ENCODE results near the gene UROC1. TPM values are rescaled to one million over a fixed set of nuclear protein-coding genes. Genes with fewer than 3 reads are reported as not detected.

UROC1 gene
- total and polyA plus RNA-seq, 4 donors, result 0.06 to 0.35 (median 0.29) TPM; not detected in 1

- Histone ChIP-seq H3K4me1 (ENCODE audit: control insufficient read depth, insufficient read depth, low read length) (peaks cover 11% of the 10 kb centered on the region), H3K36me3 (ENCODE audit: control insufficient read depth, insufficient read depth, low read length) (peaks cover 86% of the 10 kb centered on the region)
- peak in 1 of 6 donors; percentile 46 for DNase-seq (ENCODE audit: low read depth in 4 of 6, low spot score in 6 of 6)
These were observed 51.5 kb downstream of the UROC1 start for GRCh38 chr3:126465928-126466544.

DNA sequence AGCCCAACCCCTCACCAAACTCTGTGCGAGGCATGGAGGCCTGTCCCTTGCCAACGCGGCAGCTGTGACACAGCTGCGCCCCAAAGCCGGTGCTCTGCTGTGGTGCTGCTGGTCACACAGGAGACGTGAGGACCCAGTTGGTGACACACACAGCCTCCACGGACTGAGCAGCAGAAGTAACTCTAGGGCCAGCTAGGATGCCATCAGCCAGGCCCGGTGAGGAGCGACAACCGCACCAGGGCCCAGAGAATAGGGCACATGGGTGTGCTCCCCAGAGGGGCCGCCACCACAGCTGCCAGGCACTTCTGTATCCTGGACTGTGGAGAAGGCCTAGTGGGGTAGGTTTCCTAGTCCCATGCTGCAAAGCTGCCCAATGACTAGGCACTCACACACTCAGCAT is 52.6 kb downstream of the UROC1 start:
- no peak overlapping the region for H3K27ac ChIP-seq (ENCODE audit: low read depth, low read length)
- 84% methylated on average over 11 of the region's 11 CpGs for WGBS (ENCODE audit: insufficient coverage)
- no peaks in the 10 kb centered on the region for H3K27me3 ChIP-seq (ENCODE audit: control insufficient read depth, insufficient read depth, low read length)

More at GRCh38 chr3:126465928-126466544, 51.5 kb downstream of the UROC1 start:
- Histone ChIP-seq H3K4me3 (ENCODE audit: low read depth, low read length) (no peak overlapping the region), H3K27me3 (ENCODE audit: control insufficient read depth, insufficient read depth, low read length) (no peaks in the 10 kb centered on the region), H3K27ac (ENCODE audit: low read depth, low read length) (no peak overlapping the region), H3K9me3 (ENCODE audit: control insufficient read depth, insufficient read depth, low read length) (no peaks in the 10 kb centered on the region)
- WGBS (ENCODE audit: insufficient coverage), result 65% methylated on average over 9 of the region's 16 CpGs

GRCh38 chr3:126464494-126464893 is 53.1 kb downstream of the UROC1 start:
- H3K36me3 ChIP-seq (ENCODE audit: control insufficient read depth, insufficient read depth, low read length), result peaks cover 89% of the 10 kb centered on the region
- H3K4me3 ChIP-seq (ENCODE audit: low read depth, low read length), result no peak overlapping the region
- H3K27ac ChIP-seq (ENCODE audit: low read depth, low read length), result no peak overlapping the region
- no peaks in the 10 kb centered on the region for H3K9me3 ChIP-seq (ENCODE audit: control insufficient read depth, insufficient read depth, low read length)
- DNase-seq (ENCODE audit: low read depth in 4 of 6, low spot score in 6 of 6), result no peak
- peaks cover 11% of the 10 kb centered on the region for H3K4me1 ChIP-seq (ENCODE audit: control insufficient read depth, insufficient read depth, low read length)
- H3K27me3 ChIP-seq (ENCODE audit: control insufficient read depth, insufficient read depth, low read length), result no peaks in the 10 kb centered on the region
- WGBS (ENCODE audit: insufficient coverage), result 91% methylated on average over 3 of the region's 4 CpGs

More for the DNA sequence above, 52.6 kb downstream of the UROC1 start:
- peaks cover 11% of the 10 kb centered on the region for H3K4me1 ChIP-seq (ENCODE audit: control insufficient read depth, insufficient read depth, low read length)
- H3K9me3 ChIP-seq (ENCODE audit: control insufficient read depth, insufficient read depth, low read length), result no peaks in the 10 kb centered on the region
- no peak for DNase-seq (ENCODE audit: low read depth in 4 of 6, low spot score in 6 of 6)
- peaks cover 89% of the 10 kb centered on the region for H3K36me3 ChIP-seq (ENCODE audit: control insufficient read depth, insufficient read depth, low read length)
- no peak overlapping the region for H3K4me3 ChIP-seq (ENCODE audit: low read depth, low read length)

- no peak for DNase-seq (ENCODE audit: low read depth in 4 of 6, low spot score in 6 of 6)
- Histone ChIP-seq H3K4me3 (ENCODE audit: low read depth, low read length) (no peak overlapping the region), H3K9me3 (ENCODE audit: control insufficient read depth, insufficient read depth, low read length) (no peaks in the 10 kb centered on the region), H3K36me3 (ENCODE audit: control insufficient read depth, insufficient read depth, low read length) (peaks cover 89% of the 10 kb centered on the region), H3K4me1 (ENCODE audit: control insufficient read depth, insufficient read depth, low read length) (peaks cover 11% of the 10 kb centered on the region), H3K27me3 (ENCODE audit: control insufficient read depth, insufficient read depth, low read length) (no peaks in the 10 kb centered on the region), H3K27ac (ENCODE audit: low read depth, low read length) (no peak overlapping the region)
- 54% methylated on average over 3 of the region's 4 CpGs for WGBS (ENCODE audit: insufficient coverage)
These were observed 53.5 kb downstream of the UROC1 start for GRCh38 chr3:126464093-126464492.

DNA sequence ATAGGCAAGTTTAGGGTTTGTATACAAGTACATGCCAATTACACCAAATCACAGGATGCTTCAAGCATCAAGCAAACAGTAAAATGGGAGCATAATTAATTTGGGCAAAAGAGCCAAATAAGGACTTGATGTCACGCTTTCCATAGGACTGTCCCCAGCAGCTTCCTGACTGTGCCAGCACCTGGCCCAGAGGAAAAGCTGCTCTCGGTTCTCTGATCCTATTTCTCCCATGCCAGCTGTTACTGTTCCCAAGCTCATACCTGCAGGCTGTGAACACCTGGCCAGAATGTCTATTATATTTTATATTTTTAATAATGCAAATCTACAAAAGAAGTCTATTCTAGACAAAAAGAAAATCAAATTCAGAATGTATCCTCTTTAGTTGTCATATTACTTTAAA is 54.1 kb downstream of the UROC1 start:
- Histone ChIP-seq H3K4me1 (ENCODE audit: control insufficient read depth, insufficient read depth, low read length) (peaks cover 11% of the 10 kb centered on the region), H3K9me3 (ENCODE audit: control insufficient read depth, insufficient read depth, low read length) (no peaks in the 10 kb centered on the region), H3K27me3 (ENCODE audit: control insufficient read depth, insufficient read depth, low read length) (no peaks in the 10 kb centered on the region), H3K27ac (ENCODE audit: low read depth, low read length) (no peak overlapping the region), H3K4me3 (ENCODE audit: low read depth, low read length) (no peak overlapping the region), H3K36me3 (ENCODE audit: control insufficient read depth, insufficient read depth, low read length) (peaks cover 85% of the 10 kb centered on the region)
- WGBS (ENCODE audit: insufficient coverage), result 89% methylated on average over 1 of the region's 2 CpGs
- DNase-seq (ENCODE audit: low read depth in 4 of 6, low spot score in 6 of 6), result no peak

DNA sequence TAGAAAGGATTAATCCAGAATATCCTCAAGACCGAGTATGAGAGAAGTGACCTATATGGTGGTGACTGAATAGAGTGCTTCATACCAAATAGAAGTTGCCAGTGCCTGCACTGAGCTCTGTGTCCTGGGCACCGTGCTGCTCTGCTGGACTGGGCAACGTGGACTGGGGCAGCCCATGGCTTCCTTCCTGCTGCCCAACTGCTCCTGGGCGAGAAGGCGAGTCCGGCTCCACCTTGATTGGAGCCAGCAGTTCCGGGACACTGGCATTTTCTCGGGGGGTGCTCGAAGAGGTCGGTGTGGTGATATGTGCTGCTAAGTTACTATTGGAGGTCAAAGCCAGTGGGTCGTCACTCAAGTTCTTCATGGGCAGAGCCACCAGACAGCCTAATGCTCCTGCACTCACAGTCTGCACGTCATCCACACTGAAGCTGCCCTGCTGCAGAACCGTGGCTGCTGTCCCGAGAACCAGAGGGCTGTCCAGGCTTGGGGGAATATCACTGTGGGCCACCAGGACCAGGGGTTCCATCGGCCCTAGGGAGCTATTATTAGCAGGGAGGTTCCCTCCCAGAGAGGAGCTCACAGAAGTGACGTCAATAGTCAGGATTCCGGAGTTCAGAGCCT is 56.0 kb downstream of the UROC1 start:
- H3K9me3 ChIP-seq (ENCODE audit: control insufficient read depth, insufficient read depth, low read length), result no peaks in the 10 kb centered on the region
- H3K4me3 ChIP-seq (ENCODE audit: low read depth, low read length), result no peak overlapping the region
- no peaks in the 10 kb centered on the region for H3K27me3 ChIP-seq (ENCODE audit: control insufficient read depth, insufficient read depth, low read length)
- 98% methylated on average over 17 of the region's 17 CpGs for WGBS (ENCODE audit: insufficient coverage)
- H3K4me1 ChIP-seq (ENCODE audit: control insufficient read depth, insufficient read depth, low read length), result peaks cover 5% of the 10 kb centered on the region
- no peak overlapping the region for H3K27ac ChIP-seq (ENCODE audit: low read depth, low read length)
- DNase-seq (ENCODE audit: low read depth in 4 of 6, low spot score in 6 of 6), result no peak
- H3K36me3 ChIP-seq (ENCODE audit: control insufficient read depth, insufficient read depth, low read length), result peaks cover 83% of the 10 kb centered on the region

DNA sequence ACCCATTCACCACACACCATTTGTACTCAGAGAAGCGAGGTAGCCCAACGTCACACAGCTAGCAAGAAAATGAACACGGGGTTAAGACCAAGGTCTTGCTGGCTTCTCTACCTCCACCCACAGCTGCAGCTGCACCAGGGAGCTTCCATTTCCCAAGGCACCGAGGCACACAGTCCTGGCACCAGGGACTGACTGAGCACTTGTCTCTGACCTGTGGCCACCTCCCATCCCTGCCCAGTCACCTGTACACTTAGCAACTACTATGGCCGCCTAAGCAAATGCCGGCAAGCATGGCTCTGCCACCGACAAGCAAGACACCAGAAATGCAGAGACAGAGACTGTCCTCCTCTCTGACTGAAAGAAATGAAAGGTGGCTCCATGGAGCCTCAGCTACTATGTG is 57.2 kb downstream of the UROC1 start:
- Histone ChIP-seq H3K9me3 (ENCODE audit: control insufficient read depth, insufficient read depth, low read length) (no peaks in the 10 kb centered on the region), H3K4me1 (ENCODE audit: control insufficient read depth, insufficient read depth, low read length) (no peaks in the 10 kb centered on the region), H3K36me3 (ENCODE audit: control insufficient read depth, insufficient read depth, low read length) (peaks cover 80% of the 10 kb centered on the region), H3K27me3 (ENCODE audit: control insufficient read depth, insufficient read depth, low read length) (no peaks in the 10 kb centered on the region), H3K27ac (ENCODE audit: low read depth, low read length) (no peak overlapping the region), H3K4me3 (ENCODE audit: low read depth, low read length) (no peak overlapping the region)
- 96% methylated on average over 7 of the region's 7 CpGs for WGBS (ENCODE audit: insufficient coverage)
- no peak for DNase-seq (ENCODE audit: low read depth in 4 of 6, low spot score in 6 of 6)

DNA sequence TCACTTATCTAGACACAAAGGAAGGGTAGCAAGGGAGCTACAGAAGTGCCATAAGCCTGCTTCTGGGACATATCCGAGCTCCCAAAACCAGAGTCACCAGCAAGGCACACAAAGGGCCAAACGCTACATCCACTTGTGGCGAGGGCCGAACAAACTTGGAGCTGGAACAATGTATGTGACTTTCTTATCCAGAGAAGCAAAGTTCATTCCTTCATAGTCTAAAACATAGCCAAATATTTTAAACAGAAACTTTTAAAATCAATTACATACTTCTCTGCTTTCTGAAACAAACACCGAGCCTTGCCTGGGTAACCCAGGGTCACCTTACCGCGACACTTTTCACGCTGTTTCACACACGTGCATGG is 57.8 kb downstream of the UROC1 start:
- Histone ChIP-seq H3K9me3 (ENCODE audit: control insufficient read depth, insufficient read depth, low read length) (no peaks in the 10 kb centered on the region), H3K4me3 (ENCODE audit: low read depth, low read length) (no peak overlapping the region), H3K4me1 (ENCODE audit: control insufficient read depth, insufficient read depth, low read length) (no peaks in the 10 kb centered on the region), H3K27ac (ENCODE audit: low read depth, low read length) (no peak overlapping the region), H3K27me3 (ENCODE audit: control insufficient read depth, insufficient read depth, low read length) (no peaks in the 10 kb centered on the region), H3K36me3 (ENCODE audit: control insufficient read depth, insufficient read depth, low read length) (peaks cover 74% of the 10 kb centered on the region)
- 91% methylated on average over 9 of the region's 9 CpGs for WGBS (ENCODE audit: insufficient coverage)
- no peak for DNase-seq (ENCODE audit: low read depth in 4 of 6, low spot score in 6 of 6)

DNA sequence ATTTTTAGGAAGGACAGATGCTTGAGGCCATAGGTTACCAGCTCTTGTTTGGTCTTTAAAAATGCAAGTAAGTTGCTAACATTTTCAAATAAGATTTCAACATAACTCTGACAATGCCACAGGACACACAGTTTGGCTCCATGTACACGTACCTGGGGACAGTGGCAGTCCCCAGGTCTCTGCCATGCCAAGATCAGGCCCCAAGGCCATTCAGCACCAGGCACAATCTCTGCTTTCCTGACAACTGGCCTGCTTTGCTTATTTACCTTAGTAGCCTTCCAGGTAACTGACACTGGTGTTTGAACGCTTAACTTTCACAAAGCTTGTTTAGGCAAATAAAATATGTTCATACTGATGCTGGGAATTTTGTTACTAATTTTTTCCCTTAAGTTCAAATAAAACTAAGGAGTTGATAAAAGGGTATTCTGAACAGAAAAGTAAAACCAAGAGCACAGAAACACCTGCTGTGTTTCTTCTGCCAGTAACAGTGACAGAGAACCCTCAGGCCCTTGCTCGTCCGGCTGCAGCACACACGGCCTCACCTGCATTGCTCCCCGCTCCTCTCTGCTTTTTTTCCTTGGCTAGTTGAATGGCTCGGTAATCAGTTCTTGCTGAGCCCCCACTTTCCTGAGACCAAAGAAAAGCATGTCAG is 58.3 kb downstream of the UROC1 start:
- Histone ChIP-seq H3K9me3 (ENCODE audit: control insufficient read depth, insufficient read depth, low read length) (no peaks in the 10 kb centered on the region), H3K4me3 (ENCODE audit: low read depth, low read length) (no peak overlapping the region), H3K27me3 (ENCODE audit: control insufficient read depth, insufficient read depth, low read length) (no peaks in the 10 kb centered on the region), H3K4me1 (ENCODE audit: control insufficient read depth, insufficient read depth, low read length) (no peaks in the 10 kb centered on the region), H3K27ac (ENCODE audit: low read depth, low read length) (no peak overlapping the region), H3K36me3 (ENCODE audit: control insufficient read depth, insufficient read depth, low read length) (peaks cover 69% of the 10 kb centered on the region)
- WGBS (ENCODE audit: insufficient coverage), result 93% methylated on average over 5 of the region's 7 CpGs
- DNase-seq (ENCODE audit: low read depth in 4 of 6, low spot score in 6 of 6), result no peak

All from spinal cord (tissue), 10 donors.